ENCODE measurements around the gene COL9A1.
A peak's percentile ranks its signal among the peaks of the same experiment; 100 is the strongest.
"Not testable (repeated sequence)": the region's sequence is repeated elsewhere in the genome, so short reads cannot be mapped to it uniquely, and the experiment has no call there.

Gene COL9A1

GRCh38 chr6:70310063-70310694 lies 7.3 kb upstream of the COL9A1 start:
- no peak for TF ChIP-seq ZFX (IDR thresholded peaks at IDR 0.05; ENCODE audit: borderline replicate concordance)
- TF ChIP-seq, protein P1, sequence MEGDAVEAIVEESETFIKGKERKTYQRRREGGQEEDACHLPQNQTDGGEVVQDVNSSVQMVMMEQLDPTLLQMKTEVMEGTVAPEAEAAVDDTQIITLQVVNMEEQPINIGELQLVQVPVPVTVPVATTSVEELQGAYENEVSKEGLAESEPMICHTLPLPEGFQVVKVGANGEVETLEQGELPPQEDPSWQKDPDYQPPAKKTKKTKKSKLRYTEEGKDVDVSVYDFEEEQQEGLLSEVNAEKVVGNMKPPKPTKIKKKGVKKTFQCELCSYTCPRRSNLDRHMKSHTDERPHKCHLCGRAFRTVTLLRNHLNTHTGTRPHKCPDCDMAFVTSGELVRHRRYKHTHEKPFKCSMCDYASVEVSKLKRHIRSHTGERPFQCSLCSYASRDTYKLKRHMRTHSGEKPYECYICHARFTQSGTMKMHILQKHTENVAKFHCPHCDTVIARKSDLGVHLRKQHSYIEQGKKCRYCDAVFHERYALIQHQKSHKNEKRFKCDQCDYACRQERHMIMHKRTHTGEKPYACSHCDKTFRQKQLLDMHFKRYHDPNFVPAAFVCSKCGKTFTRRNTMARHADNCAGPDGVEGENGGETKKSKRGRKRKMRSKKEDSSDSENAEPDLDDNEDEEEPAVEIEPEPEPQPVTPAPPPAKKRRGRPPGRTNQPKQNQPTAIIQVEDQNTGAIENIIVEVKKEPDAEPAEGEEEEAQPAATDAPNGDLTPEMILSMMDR (IDR thresholded peaks at IDR 0.05): peak; percentile 76
- no peak overlapping the region for H3K27ac ChIP-seq

GRCh38 chr6:70309243-70309642 lies 6.4 kb upstream of the COL9A1 start:
- H3K27ac ChIP-seq: no peak overlapping the region
- TF ChIP-seq ZFX (IDR thresholded peaks at IDR 0.05; ENCODE audit: borderline replicate concordance): no peak
- TF ChIP-seq, protein P1 (IDR thresholded peaks at IDR 0.05): no peak

DNA sequence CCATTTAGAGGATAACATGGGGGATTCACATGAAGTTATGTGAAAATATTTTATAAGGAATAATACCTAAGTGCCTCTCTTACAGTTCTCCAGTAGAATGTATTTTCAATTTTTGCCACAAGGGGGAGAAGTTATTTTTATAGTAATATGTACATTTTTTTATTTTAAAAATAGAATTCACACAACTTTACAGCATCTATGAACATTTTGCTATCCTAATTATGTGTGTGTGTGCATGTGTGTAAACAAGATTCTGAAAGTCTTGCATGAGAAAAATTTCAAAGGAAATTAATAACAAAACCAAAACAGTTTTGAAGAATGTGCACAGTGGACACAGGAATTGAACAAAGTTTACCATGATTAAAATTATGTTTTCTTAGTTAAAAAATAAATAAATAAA lies 5.3 kb upstream of the COL9A1 start:
- TF ChIP-seq, protein P1 (IDR thresholded peaks at IDR 0.05): peak; percentile 28
- H3K27ac ChIP-seq: not testable (repeated sequence)

- no peak for TF ChIP-seq ZFX (IDR thresholded peaks at IDR 0.05; ENCODE audit: borderline replicate concordance)
- TF ChIP-seq, protein P1 (IDR thresholded peaks at IDR 0.05): no peak
- H3K27ac ChIP-seq: no peak overlapping the region
These were observed 4.1 kb upstream of the COL9A1 start for GRCh38 chr6:70307008-70307407.

DNA sequence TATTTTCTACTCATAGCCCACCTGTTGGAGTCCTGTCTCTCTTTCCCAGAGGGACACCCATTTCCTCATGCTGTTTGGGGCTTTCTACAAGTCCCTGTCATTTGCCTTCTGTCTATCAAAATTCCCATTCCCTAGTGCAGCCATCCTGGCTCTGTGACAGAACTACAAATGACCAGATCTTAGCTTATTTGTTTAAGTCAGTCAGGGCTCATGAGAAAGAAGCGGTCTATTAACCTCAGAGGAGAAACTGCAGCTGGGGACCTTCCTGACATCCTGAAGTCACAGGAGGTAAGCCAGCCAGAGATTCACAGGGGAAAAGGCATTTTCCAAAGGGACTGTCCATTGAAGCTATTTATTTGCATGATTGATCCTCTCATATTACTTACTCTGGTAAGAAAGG lies 1.7 kb upstream of the COL9A1 start:
- H3K27ac ChIP-seq: no peak overlapping the region
- TF ChIP-seq ZFX (IDR thresholded peaks at IDR 0.05; ENCODE audit: borderline replicate concordance): no peak
- TF ChIP-seq, protein P1 (IDR thresholded peaks at IDR 0.05): no peak

- H3K27ac ChIP-seq: no peak overlapping the region
- no peak for TF ChIP-seq ZFX (IDR thresholded peaks at IDR 0.05; ENCODE audit: borderline replicate concordance)
- TF ChIP-seq, protein P1 (IDR thresholded peaks at IDR 0.05): no peak
These were observed 3.4 kb downstream of the COL9A1 start for GRCh38 chr6:70299456-70299855.

DNA sequence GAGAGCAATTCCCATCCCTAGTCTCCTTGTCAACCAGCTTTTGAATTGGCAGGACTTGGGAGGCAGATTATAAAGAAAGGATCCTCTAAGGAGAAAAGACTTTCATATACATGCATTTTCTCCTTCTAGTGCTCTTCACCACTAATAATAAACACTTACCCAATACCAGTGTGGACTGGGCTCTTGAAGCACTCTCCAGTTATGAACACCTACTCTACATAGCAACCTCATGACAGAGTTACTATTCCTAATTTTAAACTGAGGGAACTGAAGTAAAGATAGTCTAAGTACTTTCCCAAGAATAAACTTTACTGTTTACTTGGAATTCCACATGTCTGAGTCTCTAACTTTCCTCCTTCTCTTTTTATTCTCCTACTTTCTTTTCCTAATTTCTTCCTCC lies 4.8 kb downstream of the COL9A1 start:
- TF ChIP-seq ZFX (IDR thresholded peaks at IDR 0.05; ENCODE audit: borderline replicate concordance): no peak
- TF ChIP-seq, protein P1 (IDR thresholded peaks at IDR 0.05): no peak
- H3K27ac ChIP-seq: no peak overlapping the region
